ENCODE data around the gene LCOR.

- TF ChIP-seq, protein P1, sequence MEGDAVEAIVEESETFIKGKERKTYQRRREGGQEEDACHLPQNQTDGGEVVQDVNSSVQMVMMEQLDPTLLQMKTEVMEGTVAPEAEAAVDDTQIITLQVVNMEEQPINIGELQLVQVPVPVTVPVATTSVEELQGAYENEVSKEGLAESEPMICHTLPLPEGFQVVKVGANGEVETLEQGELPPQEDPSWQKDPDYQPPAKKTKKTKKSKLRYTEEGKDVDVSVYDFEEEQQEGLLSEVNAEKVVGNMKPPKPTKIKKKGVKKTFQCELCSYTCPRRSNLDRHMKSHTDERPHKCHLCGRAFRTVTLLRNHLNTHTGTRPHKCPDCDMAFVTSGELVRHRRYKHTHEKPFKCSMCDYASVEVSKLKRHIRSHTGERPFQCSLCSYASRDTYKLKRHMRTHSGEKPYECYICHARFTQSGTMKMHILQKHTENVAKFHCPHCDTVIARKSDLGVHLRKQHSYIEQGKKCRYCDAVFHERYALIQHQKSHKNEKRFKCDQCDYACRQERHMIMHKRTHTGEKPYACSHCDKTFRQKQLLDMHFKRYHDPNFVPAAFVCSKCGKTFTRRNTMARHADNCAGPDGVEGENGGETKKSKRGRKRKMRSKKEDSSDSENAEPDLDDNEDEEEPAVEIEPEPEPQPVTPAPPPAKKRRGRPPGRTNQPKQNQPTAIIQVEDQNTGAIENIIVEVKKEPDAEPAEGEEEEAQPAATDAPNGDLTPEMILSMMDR (IDR thresholded peaks at IDR 0.05), result no peak
- TF ChIP-seq POLR2A (IDR thresholded peaks at IDR 0.05) (no peak), EP300 (IDR thresholded peaks at IDR 0.05) (no peak)
Observed at GRCh38 chr10:96986200-96986856, 154.2 kb downstream of the LCOR start.
